Dedifferentiated amniotic fluid mesenchymal stem cell (primary cell): ENCODE data around the gene RBM47.
"Not testable (repeated sequence)": the region's sequence is repeated elsewhere in the genome, so short reads cannot be mapped to it uniquely, and the experiment has no call there.

ENCODE experiments used
- DNase-seq: peaks from one replicate; pipeline ENCODE4 v3.0.0-alpha.2; 2016; ENCODE audit errors: extremely low spot score

Gene RBM47

GRCh38 chr4:40563401-40563800 is 66.3 kb downstream of the RBM47 start:
- no peak for DNase-seq

- no peak for DNase-seq
These were observed 67.0 kb downstream of the RBM47 start for GRCh38 chr4:40562681-40563080.

- no peak for DNase-seq
These were observed 67.5 kb downstream of the RBM47 start for GRCh38 chr4:40562208-40562607.

- DNase-seq: not testable (repeated sequence)
These were observed 68.0 kb downstream of the RBM47 start for GRCh38 chr4:40561543-40562177.

GRCh38 chr4:40559585-40560465 is 69.8 kb downstream of the RBM47 start:
- no peak for DNase-seq

GRCh38 chr4:40557736-40558135 is 71.9 kb downstream of the RBM47 start:
- DNase-seq: no peak

GRCh38 chr4:40555176-40555900 is 74.3 kb downstream of the RBM47 start:
- no peak for DNase-seq

GRCh38 chr4:40554641-40555040 is 75.0 kb downstream of the RBM47 start:
- DNase-seq: not testable (repeated sequence)

GRCh38 chr4:40553995-40554394 is 75.7 kb downstream of the RBM47 start:
- no peak for DNase-seq

- DNase-seq: no peak
These were observed 77.1 kb downstream of the RBM47 start for GRCh38 chr4:40552536-40552935.

GRCh38 chr4:40551568-40552136 is 78.0 kb downstream of the RBM47 start:
- not testable (repeated sequence) for DNase-seq

GRCh38 chr4:40550948-40551462 is 78.7 kb downstream of the RBM47 start:
- no peak for DNase-seq

- DNase-seq: no peak
These were observed 79.5 kb downstream of the RBM47 start for GRCh38 chr4:40550196-40550595.

GRCh38 chr4:40548256-40548655 is 81.4 kb downstream of the RBM47 start:
- DNase-seq: no peak

GRCh38 chr4:40547789-40548132 is 81.9 kb downstream of the RBM47 start:
- DNase-seq: no peak

- no peak for DNase-seq
These were observed 82.5 kb downstream of the RBM47 start for GRCh38 chr4:40546969-40547788.

GRCh38 chr4:40546506-40546905 is 83.2 kb downstream of the RBM47 start:
- DNase-seq: no peak

- not testable (repeated sequence) for DNase-seq
These were observed 84.2 kb downstream of the RBM47 start for GRCh38 chr4:40545487-40545886.

GRCh38 chr4:40544221-40544620 is 85.4 kb downstream of the RBM47 start:
- DNase-seq: no peak

- DNase-seq: no peak
These were observed 88.9 kb downstream of the RBM47 start for GRCh38 chr4:40540800-40541199.

- no peak for DNase-seq
These were observed 93.6 kb downstream of the RBM47 start for GRCh38 chr4:40536032-40536431.
